MCF 10A (cell line): Measurements from ENCODE around the gene SERPINA3. TPM values are rescaled to one million over a fixed set of nuclear protein-coding genes. Genes with fewer than 3 reads are reported as not detected.

Experiments used
- BruUV-seq: library from RNA; stranded (reverse); fragments of 400-500 nt; replicated peaks from 2 replicates; lab custom pipeline; 2021; lab: Mats Ljungman, UMichigan
- CTCF ChIA-PET: fragments of 300-600 bp; sonication (Branson Sonifier 250); formaldehyde crosslinking; extraction: SDS; loops from one replicate; lab custom pipeline; 2021; ENCODE audit warnings: antibody characterized with exemption, inconsistent platforms; lab: Yijun Ruan, JAX
- POLR2A ChIA-PET: fragments of 300-600, 350-650 bp; sonication (Branson Sonifier 250); formaldehyde crosslinking; extraction: SDS; loops from one replicate; lab custom pipeline; 2020; ENCODE audit warnings: antibody characterized with exemption, inconsistent platforms; lab: Yijun Ruan, JAX
- DNase-seq: peaks from one replicate; pipeline ENCODE4 v3.0.0-alpha.2; 2018; ENCODE audit not compliant: unreplicated experiment
- H3K27ac Mint-ChIP-seq: one replicate; pipeline ENCODE4 v1.8.0; 2022; ENCODE audit warnings: mild to moderate bottlenecking, low read depth, mixed read lengths; ENCODE audit not compliant: unreplicated experiment
- H3K27me3 Mint-ChIP-seq: one replicate; pipeline ENCODE4 v1.8.0; 2022; ENCODE audit warnings: mixed read lengths; ENCODE audit not compliant: insufficient read depth, unreplicated experiment
- H3K36me3 Mint-ChIP-seq: one replicate; pipeline ENCODE4 v1.8.0; 2022; ENCODE audit warnings: mild to moderate bottlenecking, moderate library complexity, mixed read lengths; ENCODE audit not compliant: insufficient read depth, unreplicated experiment
- H3K4me1 Mint-ChIP-seq: one replicate; pipeline ENCODE4 v1.8.0; 2022; ENCODE audit warnings: mixed read lengths; ENCODE audit not compliant: insufficient read depth, unreplicated experiment
- H3K4me3 Mint-ChIP-seq: one replicate; pipeline ENCODE4 v1.8.0; 2022; ENCODE audit warnings: mild to moderate bottlenecking, moderate library complexity, mixed read lengths; ENCODE audit not compliant: unreplicated experiment
- H3K9me3 Mint-ChIP-seq: one replicate; pipeline ENCODE4 v1.8.0; 2022; ENCODE audit warnings: mixed read lengths; ENCODE audit not compliant: unreplicated experiment
- CTCF ChIP-seq: fragments of 200-600 bp; IDR thresholded peaks from one replicate; pipeline ENCODE4 v1.8.0; 2022; ENCODE audit warnings: antibody characterized with exemption, mild to moderate bottlenecking; ENCODE audit not compliant: unreplicated experiment
- intact Hi-C: fragments of 100-400 bp; cut with micrococcal nuclease; formaldehyde crosslinking; loops from 2 replicates; pipeline ENCODE4 v1.14.1; 2022
- total RNA-seq: library from RNA; stranded (reverse); gene quantifications from 2 replicates; pipeline ENCODE4 v1.2.3, GENCODE V29; 2022

Gene SERPINA3
- total RNA-seq, 1 experiment from 2014 or later, result 44.5 TPM

GRCh38 chr14:94656043-94656442 is 43.9 kb downstream of the SERPINA3 start:
- no peak for TF ChIP-seq CTCF
- Mint-ChIP-seq H3K4me3 (no peak overlapping the region), H3K27ac (no peak overlapping the region), H3K4me1 (no peaks in the 10 kb centered on the region), H3K27me3 (no peaks in the 10 kb centered on the region), H3K36me3 (no peaks in the 10 kb centered on the region), H3K9me3 (no peaks in the 10 kb centered on the region)
- BruUV-seq, result no TSS peak
- intact Hi-C loops, result no loop called here
- ChIA-PET CTCF (no interaction called here), POLR2A (interaction anchor here (0.7 kb wide), 1 partner anchor 190 kb away, joined by 3 read pairs; no protein-coding TSS in a partner anchor)
- DNase-seq, result no peak

DNA sequence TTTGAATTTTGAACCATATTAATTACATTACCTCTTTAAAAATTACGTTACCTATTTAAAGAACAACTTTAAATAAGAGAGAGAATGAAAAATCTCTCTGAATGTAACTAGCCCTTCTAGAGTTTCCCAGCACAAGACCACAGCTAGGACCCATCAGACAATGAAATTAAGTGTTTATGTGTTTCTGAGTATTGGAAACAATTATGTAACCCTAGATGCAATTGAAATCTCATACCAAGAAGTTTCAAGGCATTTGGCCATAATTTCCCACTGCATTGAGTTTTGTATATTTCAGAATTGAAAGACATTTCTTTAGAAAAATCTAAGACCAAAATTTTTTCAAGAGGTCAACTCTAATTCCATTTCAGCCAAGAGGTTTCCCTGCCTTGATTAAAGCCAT is 47.1 kb downstream of the SERPINA3 start:
- no peaks in the 10 kb centered on the region for H3K27me3 Mint-ChIP-seq
- intact Hi-C loops, result no loop called here
- TF ChIP-seq CTCF, result no peak
- H3K9me3 Mint-ChIP-seq, result peaks cover 7% of the 10 kb centered on the region
- ChIA-PET POLR2A (interaction anchor here (0.6 kb wide), 1 partner anchor 874 kb away, joined by 6 read pairs; no protein-coding TSS in a partner anchor), CTCF (interaction anchor here (0.6 kb wide), 1 partner anchor 314 kb away, joined by 4 read pairs; no protein-coding TSS in a partner anchor)
- no peaks in the 10 kb centered on the region for H3K36me3 Mint-ChIP-seq
- no peak overlapping the region for H3K27ac Mint-ChIP-seq
- BruUV-seq, result no TSS peak
- no peak for DNase-seq
- H3K4me1 Mint-ChIP-seq, result no peaks in the 10 kb centered on the region
- no peak overlapping the region for H3K4me3 Mint-ChIP-seq

DNA sequence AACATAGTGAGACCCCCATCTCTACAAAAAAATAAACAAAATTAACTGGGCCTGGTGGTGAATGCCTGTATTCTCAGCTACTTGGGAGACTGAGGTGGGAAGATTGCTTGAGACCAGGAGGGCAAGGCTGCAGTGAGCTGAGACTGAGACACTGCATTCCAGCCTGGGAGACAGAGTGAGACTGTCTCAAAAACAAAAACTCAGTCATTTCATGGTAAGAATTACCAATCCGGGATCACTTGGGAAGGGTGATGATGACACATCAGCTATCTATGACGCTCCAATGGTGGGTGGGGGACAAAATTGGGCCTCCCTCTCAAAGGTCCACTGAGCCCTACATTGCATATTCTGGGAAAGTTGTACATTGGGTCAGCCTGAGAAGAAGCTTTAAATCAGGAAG is 47.7 kb downstream of the SERPINA3 start:
- intact Hi-C loops, result no loop called here
- Mint-ChIP-seq H3K4me1 (peaks cover 2% of the 10 kb centered on the region), H3K4me3 (no peak overlapping the region), H3K27me3 (no peaks in the 10 kb centered on the region), H3K36me3 (no peaks in the 10 kb centered on the region), H3K9me3 (peaks cover 7% of the 10 kb centered on the region), H3K27ac (no peak overlapping the region)
- ChIA-PET POLR2A (interaction anchor here (1.3 kb wide), 1 partner anchor 49 kb away, joined by 4 read pairs; no protein-coding TSS in a partner anchor), CTCF (interaction anchor here (0.6 to 1.2 kb wide), 3 partner anchors 21 to 377 kb away, joined by 3 to 5 read pairs (median 4); no protein-coding TSS in a partner anchor)
- no TSS peak for BruUV-seq
- no peak for TF ChIP-seq CTCF
- DNase-seq, result no peak

- Mint-ChIP-seq H3K4me3 (no peak overlapping the region), H3K4me1 (peaks cover 7% of the 10 kb centered on the region), H3K27me3 (no peaks in the 10 kb centered on the region), H3K9me3 (peaks cover 7% of the 10 kb centered on the region), H3K27ac (no peak overlapping the region), H3K36me3 (no peaks in the 10 kb centered on the region)
- DNase-seq, result no peak
- CTCF ChIA-PET, result interaction anchor here (0.6 to 1.2 kb wide), 4 partner anchors 20 to 377 kb away, joined by 3 to 5 read pairs (median 4); no protein-coding TSS in a partner anchor
- no peak for TF ChIP-seq CTCF
- POLR2A ChIA-PET, result interaction anchor here (1.3 kb wide), 1 partner anchor 49 kb away, joined by 4 read pairs; no protein-coding TSS in a partner anchor
- intact Hi-C loops, result no loop called here
- BruUV-seq, result no TSS peak
These were observed 48.2 kb downstream of the SERPINA3 start for GRCh38 chr14:94660306-94660946.
